GM23338 (cell line): ENCODE results near the gene KCNJ16. TPM values are rescaled to one million over a fixed set of nuclear protein-coding genes. Genes with fewer than 3 reads are reported as not detected.
A peak's percentile ranks its signal among the peaks of the same experiment; 100 is the strongest.

Experiments used
- ATAC-seq: fragments of 200-7000 bp; cut with Tn5 transposase; 3 replicates; pipeline ENCODE4 v1.9.1; 2020
- DNase-seq: peaks from one replicate; pipeline ENCODE4 v3.0.0-alpha.2; 2015; ENCODE audit warnings: low spot score
- H2AFZ ChIP-seq: fragments of 200-600 bp; sonication (generic); 2 replicates; pipeline ENCODE4 v1.8.0; 2016; ENCODE audit warnings: antibody characterized with exemption, mild to moderate bottlenecking, moderate library complexity
- H3F3A ChIP-seq: fragments of 200-600 bp; sonication (generic); replicated peaks from 2 replicates; pipeline ENCODE4 v1.8.0; 2017; ENCODE audit warnings: antibody characterized with exemption, mixed run types, low read depth
- H3K27ac ChIP-seq: fragments of 200-600 bp; sonication (generic); 2 replicates; pipeline ENCODE4 v1.6.1; 2016; ENCODE audit warnings: low read depth
- H3K27me3 ChIP-seq: fragments of 200-600 bp; sonication (generic); 2 replicates; pipeline ENCODE4 v1.8.0; 2016; ENCODE audit warnings: mild to moderate bottlenecking, mixed run types, moderate library complexity; ENCODE audit not compliant: insufficient read depth
- H3K36me3 ChIP-seq: fragments of 200-600 bp; sonication (generic); 2 replicates; pipeline ENCODE4 v1.8.0; 2016; ENCODE audit warnings: mild to moderate bottlenecking; ENCODE audit not compliant: insufficient read depth
- H3K4me1 ChIP-seq: fragments of 200-600 bp; sonication (generic); 2 replicates; pipeline ENCODE4 v1.8.0; 2016; ENCODE audit warnings: mild to moderate bottlenecking, moderate library complexity; ENCODE audit not compliant: insufficient read depth
- H3K4me2 ChIP-seq: fragments of 200-600 bp; sonication (generic); 2 replicates; pipeline ENCODE4 v1.7.1; 2017; ENCODE audit warnings: mixed run types
- H3K4me3 ChIP-seq: fragments of 200-600 bp; sonication (generic); 2 replicates; pipeline ENCODE4 v1.6.1; 2016; ENCODE audit warnings: mixed run types
- H3K79me2 ChIP-seq: fragments of 200-600 bp; sonication (generic); replicated peaks from 2 replicates; pipeline ENCODE4 v1.8.0; 2017; ENCODE audit warnings: mild to moderate bottlenecking; ENCODE audit not compliant: insufficient read depth
- H3K9me2 ChIP-seq: fragments of 200-600 bp; sonication (generic); 2 replicates; pipeline ENCODE4 v1.8.0; 2017; ENCODE audit not compliant: insufficient read depth
- H4K20me1 ChIP-seq: fragments of 200-600 bp; sonication (generic); replicated peaks from 2 replicates; pipeline ENCODE4 v1.8.0; 2017; ENCODE audit warnings: mild to moderate bottlenecking; ENCODE audit not compliant: insufficient read depth
- H3K27ac Mint-ChIP-seq: 2 replicates; pipeline ENCODE4 v1.8.0; 2020; ENCODE audit warnings: inconsistent platforms, mild to moderate bottlenecking, moderate library complexity, mixed read lengths
- H3K27me3 Mint-ChIP-seq: 3 replicates; pipeline ENCODE4 v1.8.0; 2022; ENCODE audit warnings: low read depth, mild to moderate bottlenecking, moderate library complexity, mixed read lengths, inconsistent platforms; ENCODE audit not compliant: insufficient read depth, poor library complexity
- H3K36me3 Mint-ChIP-seq: 3 replicates; pipeline ENCODE4 v1.8.0; 2021; ENCODE audit warnings: low read depth, mild to moderate bottlenecking, inconsistent platforms, moderate library complexity, mixed read lengths
- H3K4me1 Mint-ChIP-seq: 3 replicates; pipeline ENCODE4 v1.8.0; 2020; ENCODE audit warnings: mild to moderate bottlenecking, inconsistent platforms, mixed read lengths
- H3K4me3 Mint-ChIP-seq: 3 replicates; pipeline ENCODE4 v1.8.0; 2021; ENCODE audit warnings: moderate library complexity, mild to moderate bottlenecking, inconsistent platforms, mixed read lengths
- H3K9me3 Mint-ChIP-seq: 3 replicates; pipeline ENCODE4 v1.8.0; 2020; ENCODE audit warnings: moderate library complexity, mild to moderate bottlenecking, inconsistent platforms, mixed read lengths
- CTCF ChIP-seq, 2 experiments: fragments of 200-600 bp in 1 of 2; sonication (generic) in 1 of 2; conservative IDR thresholded peaks; 2 replicates each; pipeline versions ENCODE4 v1.5.1 to v1.6.1; 2016 to 2017; ENCODE audit warnings: antibody characterized with exemption in 2 of 2, low read depth in 2 of 2, mild to moderate bottlenecking in 2 of 2, moderate library complexity in 1 of 2
- EZH2phosphoT487 ChIP-seq: fragments of 200-600 bp; sonication (generic); IDR thresholded peaks from one replicate; pipeline ENCODE4 v1.8.1; 2018; ENCODE audit warnings: antibody characterized with exemption; ENCODE audit not compliant: unreplicated experiment
- JUNB ChIP-seq: IDR thresholded peaks from one replicate; pipeline ENCODE4 v1.6.1; 2016; ENCODE audit warnings: antibody characterized with exemption; ENCODE audit not compliant: unreplicated experiment
- REST ChIP-seq: IDR thresholded peaks from one replicate; pipeline ENCODE4 v1.6.1; 2018; ENCODE audit warnings: antibody characterized with exemption; ENCODE audit not compliant: unreplicated experiment
- ZNF114 ChIP-seq: fragments of 250-450 bp; sonication (Bioruptor Pico); IDR thresholded peaks from 2 replicates; pipeline ENCODE4 v1.5.0; 2020; ENCODE audit warnings: mild to moderate bottlenecking, moderate library complexity
- ZNF462 ChIP-seq: fragments of 250-450 bp; sonication (Bioruptor Pico); IDR thresholded peaks from 2 replicates; pipeline ENCODE4 v1.5.0; 2020; ENCODE audit warnings: mild to moderate bottlenecking, moderate library complexity
- polyA plus RNA-seq: library from polyadenylated mRNA; unstranded; fragments of >200 nt; fragmentation: Nextera tagmentation; extraction: Ambion mirVana; gene quantifications from 2 replicates; pipeline ENCODE4 v1.2.1, GENCODE V29; 2016
- total RNA-seq: library from RNA; depleted of rRNA; stranded (reverse); fragments of >200 nt; shearing (Covaris generic); gene quantifications from 2 replicates; pipeline ENCODE4 v1.2.3, GENCODE V29; 2014

The KCNJ16 gene
- total and polyA plus RNA-seq, 2 experiments from 2014 or later, result not detected

GRCh38 chr17:70158180-70158579 is 83.2 kb downstream of the KCNJ16 start (continued):
- TF ChIP-seq ZNF462, result no peak
- TF ChIP-seq CTCF (conservative IDR thresholded peaks at IDR 0.05; ENCODE audit: low read depth in 2 of 2), result no peak

GRCh38 chr17:70158591-70158990 is 83.6 kb downstream of the KCNJ16 start:
- Mint-ChIP-seq H3K9me3 (no peaks in the 10 kb centered on the region), H3K36me3 (no peaks in the 10 kb centered on the region), H3K4me3 (no peak overlapping the region), H3K4me1 (no peaks in the 10 kb centered on the region), H3K27me3 (peaks cover 2% of the 10 kb centered on the region), H3K27ac (no peak overlapping the region)
- H3K4me3 ChIP-seq, result no peak overlapping the region
- H4K20me1 ChIP-seq, result no peaks in the 10 kb centered on the region
- H3K27ac ChIP-seq, result no peak overlapping the region
- no peaks in the 10 kb centered on the region for H3K4me1 ChIP-seq
- no peak overlapping the region for H3K4me2 ChIP-seq
- ATAC-seq, result no peak
- H3K27me3 ChIP-seq, result no peaks in the 10 kb centered on the region
- H3K9me2 ChIP-seq, result no peaks in the 10 kb centered on the region; the same call in 1 of the 2 replicates
- H3K79me2 ChIP-seq, result no peaks in the 10 kb centered on the region
- DNase-seq, result no peak
- peak overlapping the region; percentile 43; the same call in 1 of the 2 replicates for H2AFZ ChIP-seq
- no peaks in the 10 kb centered on the region for H3K36me3 ChIP-seq
- H3F3A ChIP-seq, result no peaks in the 10 kb centered on the region
- TF ChIP-seq EZH2phosphoT487 (no peak), ZNF114 (CRISPR knock-in tag) (no peak), CTCF (conservative IDR thresholded peaks at IDR 0.05; ENCODE audit: low read depth in 2 of 2) (no peak), JUNB (no peak), REST (no peak)
